Mesenchymal stem cell (in vitro differentiated cells and primary cell): ENCODE results near the gene FUOM.

Source experiments
- DNase-seq: peaks from one replicate; pipeline ENCODE4 v3.0.0-alpha.2; 2013
- H2AFZ ChIP-seq: one replicate; pipeline ENCODE4 v1.6.1; 2013; ENCODE audit warnings: low read depth, mild to moderate bottlenecking, control low read depth, inconsistent platforms, low read length, moderate library complexity
- H2AK5ac ChIP-seq: 2 replicates; pipeline ENCODE4 v1.6.1; 2013; ENCODE audit warnings: low read length, moderate library complexity, mild to moderate bottlenecking, inconsistent platforms; ENCODE audit not compliant: severe bottlenecking
- H2BK120ac ChIP-seq: one replicate; pipeline ENCODE4 v1.6.1; 2013; ENCODE audit warnings: low read depth, mild to moderate bottlenecking, inconsistent platforms, low read length, moderate library complexity
- H2BK12ac ChIP-seq, 2 experiments: one replicate each; pipeline ENCODE4 v1.6.1; 2013; ENCODE audit warnings: inconsistent platforms in 2 of 2, low read length in 2 of 2, mild to moderate bottlenecking in 2 of 2, moderate library complexity in 2 of 2, control low read depth in 1 of 2
- H2BK15ac ChIP-seq: one replicate; pipeline ENCODE4 v1.6.1; 2013; ENCODE audit warnings: mild to moderate bottlenecking, low read depth, inconsistent platforms; ENCODE audit not compliant: poor library complexity, severe bottlenecking
- H2BK5ac ChIP-seq: 2 replicates; pipeline ENCODE4 v1.6.1; 2013; ENCODE audit warnings: low read depth, mild to moderate bottlenecking, low read length, control low read depth, inconsistent platforms; ENCODE audit not compliant: poor library complexity, severe bottlenecking
- H3K14ac ChIP-seq, 2 experiments: one replicate each; pipeline ENCODE4 v1.6.1; 2013; ENCODE audit warnings: inconsistent platforms in 2 of 2, low read length in 2 of 2, control low read depth in 1 of 2, mild to moderate bottlenecking in 1 of 2, moderate library complexity in 1 of 2
- H3K18ac ChIP-seq, 2 experiments: one replicate each; pipeline ENCODE4 v1.6.1; 2013; ENCODE audit warnings: inconsistent platforms in 2 of 2, low read length in 2 of 2, control low read depth in 1 of 2, low read depth in 1 of 2, mild to moderate bottlenecking in 1 of 2
- H3K23ac ChIP-seq, 2 experiments: one replicate each; pipeline ENCODE4 v1.6.1; 2013; ENCODE audit warnings: inconsistent platforms in 2 of 2, low read length in 2 of 2, mild to moderate bottlenecking in 2 of 2, moderate library complexity in 2 of 2, control low read depth in 1 of 2
- H3K27ac ChIP-seq: 2 replicates; pipeline ENCODE4 v1.5.1; 2013; ENCODE audit warnings: mild to moderate bottlenecking, moderate library complexity, low read length, control low read depth, inconsistent platforms; ENCODE audit not compliant: poor library complexity, severe bottlenecking
- H3K27me3 ChIP-seq, 2 experiments: 2 replicates each; pipeline versions ENCODE4 v1.6.1 to v1.7.0; 2013; ENCODE audit warnings: low read length in 2 of 2, mild to moderate bottlenecking in 2 of 2, moderate library complexity in 2 of 2, control low read depth in 1 of 2, inconsistent platforms in 1 of 2; ENCODE audit not compliant: control insufficient read depth in 1 of 2, insufficient read depth in 1 of 2
- H3K36me3 ChIP-seq, 2 experiments: 2 replicates each; pipeline versions ENCODE4 v1.6.1 to v1.7.0; 2013; ENCODE audit warnings: low read length in 2 of 2, control low read depth in 1 of 2, inconsistent platforms in 1 of 2, low read depth in 1 of 2, mild to moderate bottlenecking in 1 of 2; ENCODE audit not compliant: insufficient read depth in 2 of 2, control insufficient read depth in 1 of 2
- H3K4ac ChIP-seq, 2 experiments: one replicate each; pipeline ENCODE4 v1.6.1; 2013; ENCODE audit warnings: inconsistent platforms in 2 of 2, low read length in 2 of 2, mild to moderate bottlenecking in 2 of 2, moderate library complexity in 2 of 2, control low read depth in 1 of 2, low read depth in 1 of 2
- H3K4me1 ChIP-seq: 2 replicates; pipeline ENCODE4 v1.6.1; 2013; ENCODE audit warnings: low read depth, low read length, control low read depth; ENCODE audit not compliant: control insufficient read depth, insufficient read depth
- H3K4me2 ChIP-seq: 2 replicates; pipeline ENCODE4 v1.6.1; 2013; ENCODE audit warnings: low read length, mild to moderate bottlenecking, inconsistent platforms; ENCODE audit not compliant: poor library complexity, severe bottlenecking
- H3K4me3 ChIP-seq, 2 experiments: 2 replicates each; pipeline versions ENCODE4 v1.5.1 to v1.7.0; 2013; ENCODE audit warnings: low read length in 2 of 2, mild to moderate bottlenecking in 2 of 2, control low read depth in 1 of 2, low read depth in 1 of 2; ENCODE audit not compliant: insufficient read depth in 1 of 2
- H3K79me1 ChIP-seq: replicated peaks from 2 replicates; pipeline ENCODE4 v1.6.1; 2013; ENCODE audit warnings: mild to moderate bottlenecking, control low read depth, low read length, inconsistent platforms; ENCODE audit not compliant: poor library complexity, severe bottlenecking
- H3K9ac ChIP-seq: 2 replicates; pipeline ENCODE4 v1.7.0; 2013; ENCODE audit warnings: mild to moderate bottlenecking, low read length, moderate library complexity
- H3K9me3 ChIP-seq: 2 replicates; pipeline ENCODE4 v1.7.0; 2013; ENCODE audit warnings: mild to moderate bottlenecking, low read length; ENCODE audit not compliant: control insufficient read depth
- H4K8ac ChIP-seq: one replicate; pipeline ENCODE4 v1.6.1; 2013; ENCODE audit warnings: inconsistent platforms, mild to moderate bottlenecking, low read length, moderate library complexity
- H4K91ac ChIP-seq: one replicate; pipeline ENCODE4 v1.6.1; 2013; ENCODE audit warnings: mild to moderate bottlenecking, low read length, inconsistent platforms
- WGBS: methylation state at CpG from one replicate; pipeline ENCODE4 v1.1.7; 2013; ENCODE audit warnings: mixed read lengths; 5-methylcytosine and 5-hydroxymethylcytosine counted together

The FUOM gene

DNA sequence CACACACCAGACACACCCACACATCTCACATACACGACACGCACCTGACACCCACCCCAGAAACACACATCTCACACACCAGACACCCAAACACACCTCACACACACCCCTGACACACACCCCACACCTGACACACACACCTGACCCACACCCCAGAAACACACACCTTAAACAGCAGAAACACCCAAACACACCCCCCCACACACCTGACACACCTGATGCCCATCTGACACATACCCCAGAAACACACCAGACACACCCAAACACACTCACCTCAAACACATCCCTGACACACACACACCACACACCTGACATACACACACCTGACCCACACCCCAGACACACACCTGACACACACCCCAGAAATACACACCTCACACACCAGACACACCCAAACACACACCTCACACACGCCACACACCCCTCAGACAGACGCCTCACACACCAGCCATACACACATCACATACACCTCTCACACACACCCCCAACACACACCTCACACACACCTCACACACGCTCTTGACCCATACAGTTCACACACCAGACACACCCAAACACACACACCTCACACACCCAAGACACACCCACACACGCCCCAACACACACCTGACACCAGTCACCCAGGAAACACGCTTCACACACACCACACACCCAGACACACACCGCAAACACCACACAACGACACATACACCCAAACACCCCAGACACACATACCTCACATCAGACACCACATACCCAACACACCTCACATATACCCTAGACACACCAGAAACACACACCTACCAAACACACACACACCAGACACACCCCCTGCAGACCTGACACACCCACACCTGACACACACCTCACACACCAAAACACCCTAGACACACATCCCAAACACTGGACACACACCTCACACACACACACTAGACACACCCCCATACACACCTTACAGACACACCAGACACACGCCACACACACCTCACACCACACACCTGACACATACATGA is 19.4 kb downstream of the FUOM start:
- Histone ChIP-seq H2BK120ac (no peak overlapping the region), H2BK15ac (no peak overlapping the region), H3K14ac (peak overlapping the region in 1 of 2 experiments; percentile 6), H3K4me2 (no peak overlapping the region), H3K4ac (no peak overlapping the region), H3K4me1 (peaks cover 24% of the 10 kb centered on the region), H2AK5ac (no peak overlapping the region), H3K18ac (no peak overlapping the region), H3K79me1 (no peaks in the 10 kb centered on the region), H2AFZ (no peak overlapping the region), H4K8ac (no peak overlapping the region), H3K27ac (no peak overlapping the region), H3K23ac (no peak overlapping the region), H3K9me3 (no peaks in the 10 kb centered on the region), H2BK5ac (no peak overlapping the region), H2BK12ac (no peak overlapping the region), H3K9ac (no peak overlapping the region), H3K36me3 (peaks cover 0 to 5% of the 10 kb centered on the region in 2 experiments), H3K4me3 (peak overlapping the region in 1 of 2 experiments; percentile 26), H3K27me3 (peaks cover 36 to 70% of the 10 kb centered on the region in 2 experiments), H4K91ac (peak overlapping the region; percentile 21)
- WGBS, result 85% methylated on average over 10 of the region's 10 CpGs
- no peak for DNase-seq

DNA sequence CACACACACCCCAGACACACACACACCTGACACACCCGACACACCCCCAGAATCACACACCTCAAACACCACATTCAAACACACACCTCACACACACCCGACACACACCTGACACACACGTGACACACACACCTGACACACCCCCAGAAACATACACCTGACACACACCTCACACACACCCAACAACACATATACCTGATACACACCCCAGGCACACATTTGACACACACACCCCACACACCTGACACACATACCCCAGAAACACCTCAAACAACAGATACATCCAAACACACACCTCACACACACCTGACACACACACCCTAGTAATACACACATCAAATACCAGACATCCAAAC is 20.5 kb downstream of the FUOM start:
- no peak overlapping the region for H4K8ac ChIP-seq
- no peak overlapping the region for H3K9ac ChIP-seq
- H2BK15ac ChIP-seq, result no peak overlapping the region
- peaks cover 21% of the 10 kb centered on the region for H3K4me1 ChIP-seq
- no peak overlapping the region for H3K4ac ChIP-seq
- peaks cover 46 to 67% of the 10 kb centered on the region in 2 experiments for H3K27me3 ChIP-seq
- no peak overlapping the region for H2BK12ac ChIP-seq
- no peaks in the 10 kb centered on the region for H3K9me3 ChIP-seq
- no peak overlapping the region for H3K4me3 ChIP-seq
- peaks cover 0 to 5% of the 10 kb centered on the region in 2 experiments for H3K36me3 ChIP-seq
- H3K27ac ChIP-seq, result no peak overlapping the region
- no peak overlapping the region for H4K91ac ChIP-seq
- no peak overlapping the region for H3K18ac ChIP-seq
- no peak overlapping the region for H2BK120ac ChIP-seq
- no peak overlapping the region for H3K4me2 ChIP-seq
- no peak overlapping the region for H3K23ac ChIP-seq
- no peak for DNase-seq
- no peak overlapping the region for H2AK5ac ChIP-seq
- no peak overlapping the region for H2AFZ ChIP-seq
- no peak overlapping the region for H3K14ac ChIP-seq
- H3K79me1 ChIP-seq, result no peaks in the 10 kb centered on the region
- no peak overlapping the region for H2BK5ac ChIP-seq
- WGBS, result 88% methylated on average over 3 of the region's 3 CpGs

DNA sequence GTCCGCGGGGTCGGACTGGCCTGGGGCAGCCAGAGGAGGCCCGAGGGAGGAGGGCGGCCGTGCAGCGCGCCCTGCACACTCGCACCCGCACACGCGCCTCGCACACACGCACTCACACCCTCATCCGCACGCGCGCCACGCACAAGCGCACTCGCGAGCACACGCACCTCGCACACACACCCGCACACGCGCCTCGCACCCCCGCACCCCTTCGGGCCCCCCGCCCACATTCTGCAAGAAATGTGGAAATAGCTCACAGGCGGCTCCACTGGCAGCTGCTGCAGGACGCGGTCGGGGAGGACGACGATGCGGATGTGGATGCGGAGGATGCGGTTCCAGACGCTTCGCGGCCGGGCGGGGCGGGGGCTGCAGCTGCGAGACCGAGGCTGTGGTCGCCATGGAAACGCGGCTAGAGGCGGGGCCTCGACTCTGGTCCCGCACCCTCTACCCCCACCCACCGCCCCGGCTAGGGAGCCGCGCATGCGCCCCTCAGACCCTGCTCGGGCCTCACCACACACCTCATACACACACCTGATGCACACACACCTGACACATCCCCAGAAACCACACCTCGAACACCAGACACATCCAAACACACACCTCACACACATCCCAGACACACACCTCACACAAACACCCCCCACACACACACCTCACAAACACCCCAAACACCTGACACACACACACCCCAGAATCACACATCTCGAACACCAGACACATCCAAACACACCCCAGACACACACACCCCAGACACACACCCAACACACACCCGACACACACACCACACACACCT is 21.0 kb downstream of the FUOM start, which contains the start of gene CALY:
Gene CALY, minus strand, starts transcription at position 320 of the 793 bp plus-strand sequence. CDS start 7,907 bp downstream, outside the sequence.
- no peak within 1 kb of the TSS for H3K9ac ChIP-seq
- H3K27ac ChIP-seq, result no peak within 1 kb of the TSS
- no peak within 1 kb of the TSS for H2AFZ ChIP-seq
- H3K4me1 ChIP-seq, result peaks cover 21% of the 10 kb centered on the region
- DNase-seq, result no peak
- H3K4me3 ChIP-seq, result peak within 1 kb of the TSS; percentile 29 to 68
- H3K79me1 ChIP-seq, result no peaks in the 10 kb centered on the region
- H2BK5ac ChIP-seq, result no peak within 1 kb of the TSS
- H4K91ac ChIP-seq, result peak within 1 kb of the TSS; percentile 66
- no peaks in the 10 kb centered on the region for H3K9me3 ChIP-seq
- no peak within 1 kb of the TSS for H2AK5ac ChIP-seq
- no peak within 1 kb of the TSS for H3K4me2 ChIP-seq
- H2BK15ac ChIP-seq, result no peak within 1 kb of the TSS
- no peak within 1 kb of the TSS for H3K4ac ChIP-seq
- no peak within 1 kb of the TSS for H2BK12ac ChIP-seq
- peaks cover 51 to 70% of the 10 kb centered on the region in 2 experiments for H3K27me3 ChIP-seq
- H3K14ac ChIP-seq, result no peak within 1 kb of the TSS
- no peak within 1 kb of the TSS for H4K8ac ChIP-seq
- H2BK120ac ChIP-seq, result no peak within 1 kb of the TSS
- no peak within 1 kb of the TSS for H3K18ac ChIP-seq
- no peak within 1 kb of the TSS for H3K23ac ChIP-seq
- 67% methylated on average over 61 of the region's 63 CpGs for WGBS
- peaks cover 0 to 5% of the 10 kb centered on the region in 2 experiments for H3K36me3 ChIP-seq

DNA sequence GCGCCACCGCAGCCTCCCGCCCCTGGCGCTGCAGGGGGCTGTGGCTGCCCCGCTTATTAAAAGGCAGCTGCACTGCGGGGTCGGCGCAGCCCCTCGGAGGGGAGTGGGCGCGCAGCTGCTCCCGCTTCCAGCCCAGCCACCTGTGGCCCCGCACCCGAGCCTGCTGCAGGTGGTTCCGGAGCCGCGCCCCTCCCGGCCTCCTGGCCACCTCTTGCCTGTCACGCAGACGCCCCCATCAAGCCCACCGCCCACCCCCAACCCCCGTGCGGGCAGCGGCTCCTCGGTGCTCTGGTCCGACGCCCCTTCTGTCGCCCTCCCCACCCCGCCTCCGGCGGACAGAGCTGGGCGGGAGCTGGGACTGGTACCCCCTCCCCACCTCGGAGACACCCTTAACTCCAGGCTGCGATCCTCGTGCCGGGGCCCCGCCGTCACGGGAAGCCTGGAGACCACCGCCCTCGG is 21.7 kb downstream of the FUOM start:
- H3K23ac ChIP-seq, result no peak overlapping the region
- DNase-seq, result no peak
- H2AFZ ChIP-seq, result no peak overlapping the region
- no peak overlapping the region for H3K4me2 ChIP-seq
- no peak overlapping the region for H2AK5ac ChIP-seq
- 27% methylated on average over 14 of the region's 41 CpGs for WGBS
- H3K18ac ChIP-seq, result no peak overlapping the region
- H2BK120ac ChIP-seq, result no peak overlapping the region
- no peak overlapping the region for H3K27ac ChIP-seq
- no peak overlapping the region for H3K4ac ChIP-seq
- peaks cover 0 to 5% of the 10 kb centered on the region in 2 experiments for H3K36me3 ChIP-seq
- no peak overlapping the region for H2BK5ac ChIP-seq
- peaks cover 52 to 73% of the 10 kb centered on the region in 2 experiments for H3K27me3 ChIP-seq
- H3K4me3 ChIP-seq, result no peak overlapping the region
- H3K14ac ChIP-seq, result no peak overlapping the region
- no peaks in the 10 kb centered on the region for H3K79me1 ChIP-seq
- no peak overlapping the region for H4K8ac ChIP-seq
- no peak overlapping the region for H2BK15ac ChIP-seq
- H3K9ac ChIP-seq, result no peak overlapping the region
- peak overlapping the region; percentile 46 for H4K91ac ChIP-seq
- H2BK12ac ChIP-seq, result no peak overlapping the region
- peaks cover 21% of the 10 kb centered on the region for H3K4me1 ChIP-seq
- H3K9me3 ChIP-seq, result no peaks in the 10 kb centered on the region
